ENCODE measurements around the gene TEX13D. TPM values are rescaled to one million over a fixed set of nuclear protein-coding genes. Genes with fewer than 3 reads are reported as not detected.
"Not testable (repeated sequence)": the region's sequence is repeated elsewhere in the genome, so short reads cannot be mapped to it uniquely, and the experiment has no call there.

TEX13D gene
- total RNA-seq (0.09 TPM), polyA plus RNA-seq (0.37 TPM)
- long read RNA-seq, donor 1, result 0 reads
- long read RNA-seq, donor 2, result 0 reads
- long read RNA-seq, donor 3, result 0 reads
- long read RNA-seq, donor 4, result 0 reads
- long read RNA-seq, donor 5, result 0 reads
- long read RNA-seq, donor 6, result 0 reads
- long read RNA-seq, donor 7, result 0 reads
- long read RNA-seq, donor 8, result 0 reads
- long read RNA-seq, donor 9, result 0 reads
- long read RNA-seq, donor 10, result 0 reads

DNA sequence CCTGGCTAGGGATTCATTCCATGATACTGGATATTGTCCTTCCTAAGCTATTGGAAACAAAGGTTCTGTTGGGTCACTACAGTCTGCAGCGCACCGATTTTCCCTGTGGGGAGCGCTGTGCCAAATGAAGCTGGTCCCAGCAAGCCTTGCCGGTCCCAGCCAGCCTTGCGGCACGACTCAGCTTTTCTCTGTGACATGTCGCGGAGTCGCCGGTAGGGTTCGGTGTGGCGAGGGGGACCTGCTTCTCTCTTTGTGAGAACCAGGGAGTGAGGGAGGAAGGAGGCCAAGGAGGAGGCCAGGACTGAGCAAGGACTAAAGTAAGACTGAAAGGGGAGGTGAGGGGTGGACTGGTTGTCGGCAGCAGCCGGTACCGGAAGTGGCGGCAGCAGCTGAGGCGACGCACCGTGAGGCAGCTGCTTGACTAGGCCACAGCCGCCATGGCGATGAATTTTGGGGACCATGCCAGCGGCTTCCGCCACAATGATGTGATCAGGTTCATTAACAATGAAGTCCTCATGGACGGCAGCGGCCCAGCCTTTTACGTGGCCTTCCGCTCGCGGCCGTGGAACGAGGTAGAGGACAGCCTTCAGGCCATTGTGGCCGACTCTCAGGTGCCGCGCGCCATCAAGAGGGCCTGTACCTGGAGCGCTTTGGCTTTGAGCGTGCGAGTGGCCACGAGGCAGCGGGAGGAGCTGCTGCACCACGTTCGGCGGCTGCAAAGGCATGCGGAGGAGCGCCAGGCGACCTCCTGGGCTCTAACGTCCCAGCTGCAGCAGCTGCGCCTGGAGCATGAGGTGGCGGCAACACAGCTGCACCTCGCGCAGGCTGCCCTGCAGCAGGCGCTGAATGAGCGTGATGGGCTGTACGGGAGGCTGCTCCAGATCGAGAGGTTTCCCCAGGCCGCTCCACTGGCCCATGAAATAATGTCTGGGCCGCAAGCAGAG is at the start of gene TEX13D:
Gene TEX13D, plus strand, starts transcription at position 180 of the 944 bp plus-strand sequence. Its CDS starts 258 bp downstream, at position 438.
- no peak for DNase-seq (ENCODE audit: low read depth in 6 of 9, low spot score in 9 of 9)
- peaks cover 3 to 19% of the 10 kb centered on the region in 2 donors for H3K4me1 ChIP-seq (ENCODE audit: control insufficient read depth in 2 of 2, insufficient read depth in 2 of 2, low read length in 2 of 2)
- no peak within 1 kb of the TSS for H3K27ac ChIP-seq (ENCODE audit: low read depth in 1 of 2, low read length in 1 of 2)
- H3K9me3 ChIP-seq (ENCODE audit: control insufficient read depth in 2 of 2, insufficient read depth in 1 of 2, low read length in 1 of 2), result peaks cover 0 to 8% of the 10 kb centered on the region in 2 donors
- no peaks in the 10 kb centered on the region for H3K36me3 ChIP-seq (ENCODE audit: control insufficient read depth in 2 of 2, insufficient read depth in 2 of 2, low read length in 1 of 2)
- no peak within 1 kb of the TSS for H3K4me3 ChIP-seq (ENCODE audit: low read length in 2 of 2)
- no peaks in the 10 kb centered on the region for H3K27me3 ChIP-seq (ENCODE audit: control insufficient read depth in 2 of 2, insufficient read depth in 1 of 2, low read length in 1 of 2)
- 94% methylated on average over 54 of the region's 57 CpGs for WGBS

DNA sequence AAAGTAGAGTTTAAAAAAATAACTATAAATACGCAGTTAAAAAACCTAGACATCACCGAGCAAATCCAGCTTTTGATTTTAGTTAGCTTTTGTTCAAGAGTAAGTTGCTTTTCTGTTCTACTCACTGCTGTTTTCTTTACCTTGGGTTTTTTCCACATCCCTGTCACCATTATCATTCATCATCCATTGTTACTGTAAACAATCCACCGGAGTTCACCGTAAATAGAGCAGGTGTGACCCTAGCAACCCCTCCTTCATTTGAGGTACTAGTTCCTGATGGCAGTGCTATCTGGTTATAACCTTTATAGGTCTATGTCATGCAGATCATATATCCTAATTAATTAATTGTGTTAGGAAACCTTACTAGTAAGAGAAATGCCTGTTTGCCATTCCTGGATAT is 43.0 kb upstream of the TEX13D start:
- no peaks in the 10 kb centered on the region for H3K27me3 ChIP-seq (ENCODE audit: control insufficient read depth in 2 of 2, insufficient read depth in 1 of 2, low read length in 1 of 2)
- H3K4me3 ChIP-seq (ENCODE audit: low read length in 2 of 2), result no peak overlapping the region
- H3K27ac ChIP-seq (ENCODE audit: low read depth in 1 of 2, low read length in 1 of 2), result no peak overlapping the region
- no peaks in the 10 kb centered on the region for H3K36me3 ChIP-seq (ENCODE audit: control insufficient read depth in 2 of 2, insufficient read depth in 2 of 2, low read length in 1 of 2)
- H3K9me3 ChIP-seq (ENCODE audit: control insufficient read depth in 2 of 2, insufficient read depth in 1 of 2, low read length in 1 of 2), result no peaks in the 10 kb centered on the region
- DNase-seq (ENCODE audit: low read depth in 6 of 9, low spot score in 9 of 9), result no peak
- H3K4me1 ChIP-seq (ENCODE audit: control insufficient read depth in 2 of 2, insufficient read depth in 2 of 2, low read length in 2 of 2), result no peaks in the 10 kb centered on the region
- 95% methylated on average over 4 of the region's 4 CpGs for WGBS

DNA sequence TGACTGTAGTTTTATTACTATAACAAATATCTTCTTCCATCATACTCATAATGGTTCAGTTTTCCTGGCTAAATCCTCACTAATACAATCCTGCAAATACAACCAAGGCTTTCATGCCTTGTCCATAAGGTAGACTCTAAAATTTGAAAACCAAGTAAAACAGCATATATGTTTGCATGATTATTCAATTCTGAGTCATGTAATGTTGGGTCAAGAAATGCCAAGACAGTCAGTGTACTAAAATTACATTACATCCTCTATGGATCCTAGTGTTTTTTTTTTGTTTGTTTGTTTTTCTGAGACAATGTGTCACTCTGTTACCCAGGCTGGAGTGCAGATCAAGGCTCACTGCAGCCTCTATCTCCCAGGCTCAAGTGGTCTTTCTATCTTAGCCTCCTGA is 38.6 kb upstream of the TEX13D start:
- H3K36me3 ChIP-seq (ENCODE audit: control insufficient read depth in 2 of 2, insufficient read depth in 2 of 2, low read length in 1 of 2), result no peaks in the 10 kb centered on the region
- no peaks in the 10 kb centered on the region for H3K9me3 ChIP-seq (ENCODE audit: control insufficient read depth in 2 of 2, insufficient read depth in 1 of 2, low read length in 1 of 2)
- no peaks in the 10 kb centered on the region for H3K4me1 ChIP-seq (ENCODE audit: control insufficient read depth in 2 of 2, insufficient read depth in 2 of 2, low read length in 2 of 2)
- H3K4me3 ChIP-seq (ENCODE audit: low read length in 2 of 2), result no peak overlapping the region
- DNase-seq (ENCODE audit: low read depth in 6 of 9, low spot score in 9 of 9), result no peak
- no peak overlapping the region for H3K27ac ChIP-seq (ENCODE audit: low read depth in 1 of 2, low read length in 1 of 2)
- no peaks in the 10 kb centered on the region for H3K27me3 ChIP-seq (ENCODE audit: control insufficient read depth in 2 of 2, insufficient read depth in 1 of 2, low read length in 1 of 2)

- H3K4me1 ChIP-seq (ENCODE audit: control insufficient read depth in 2 of 2, insufficient read depth in 2 of 2, low read length in 2 of 2); H3K4me3 ChIP-seq (ENCODE audit: low read length in 2 of 2); H3K27ac ChIP-seq (ENCODE audit: low read depth in 1 of 2, low read length in 1 of 2); DNase-seq (ENCODE audit: low read depth in 6 of 9, low spot score in 9 of 9); H3K27me3 ChIP-seq (ENCODE audit: control insufficient read depth in 2 of 2, insufficient read depth in 1 of 2, low read length in 1 of 2); H3K36me3 ChIP-seq (ENCODE audit: control insufficient read depth in 2 of 2, insufficient read depth in 2 of 2, low read length in 1 of 2); H3K9me3 ChIP-seq (ENCODE audit: control insufficient read depth in 2 of 2, insufficient read depth in 1 of 2, low read length in 1 of 2): not testable (repeated sequence)
- 97% methylated on average over 4 of the region's 4 CpGs for WGBS
Measured at GRCh38 chrX:124299323-124299722, 33.1 kb upstream of the TEX13D start.

DNA sequence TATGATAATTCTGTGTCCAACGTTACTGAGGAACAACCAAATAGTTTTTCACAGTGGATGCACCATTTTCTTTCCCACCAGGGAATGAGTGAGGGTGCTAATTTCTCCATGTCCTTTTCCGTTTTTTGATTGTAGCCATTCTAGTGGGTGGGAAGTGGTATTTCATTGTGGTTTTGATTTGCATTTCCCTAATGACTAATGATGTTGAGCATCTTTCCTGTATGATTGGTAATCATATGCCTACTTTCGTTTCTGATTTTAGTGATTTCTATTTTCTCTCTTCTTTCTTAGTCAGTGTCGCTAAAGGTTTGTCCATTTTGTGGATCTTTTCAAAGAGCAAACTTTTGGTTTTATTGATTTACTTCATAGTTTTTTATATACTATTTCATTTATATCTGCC is 32.1 kb upstream of the TEX13D start:
- no peaks in the 10 kb centered on the region for H3K4me1 ChIP-seq (ENCODE audit: control insufficient read depth in 2 of 2, insufficient read depth in 2 of 2, low read length in 2 of 2)
- WGBS, result 91% methylated on average over 4 of the region's 4 CpGs
- no peaks in the 10 kb centered on the region for H3K9me3 ChIP-seq (ENCODE audit: control insufficient read depth in 2 of 2, insufficient read depth in 1 of 2, low read length in 1 of 2)
- H3K27ac ChIP-seq (ENCODE audit: low read depth in 1 of 2, low read length in 1 of 2), result no peak overlapping the region
- DNase-seq (ENCODE audit: low read depth in 6 of 9, low spot score in 9 of 9), result no peak
- no peaks in the 10 kb centered on the region for H3K36me3 ChIP-seq (ENCODE audit: control insufficient read depth in 2 of 2, insufficient read depth in 2 of 2, low read length in 1 of 2)
- no peaks in the 10 kb centered on the region for H3K27me3 ChIP-seq (ENCODE audit: control insufficient read depth in 2 of 2, insufficient read depth in 1 of 2, low read length in 1 of 2)
- no peak overlapping the region for H3K4me3 ChIP-seq (ENCODE audit: low read length in 2 of 2)

DNA sequence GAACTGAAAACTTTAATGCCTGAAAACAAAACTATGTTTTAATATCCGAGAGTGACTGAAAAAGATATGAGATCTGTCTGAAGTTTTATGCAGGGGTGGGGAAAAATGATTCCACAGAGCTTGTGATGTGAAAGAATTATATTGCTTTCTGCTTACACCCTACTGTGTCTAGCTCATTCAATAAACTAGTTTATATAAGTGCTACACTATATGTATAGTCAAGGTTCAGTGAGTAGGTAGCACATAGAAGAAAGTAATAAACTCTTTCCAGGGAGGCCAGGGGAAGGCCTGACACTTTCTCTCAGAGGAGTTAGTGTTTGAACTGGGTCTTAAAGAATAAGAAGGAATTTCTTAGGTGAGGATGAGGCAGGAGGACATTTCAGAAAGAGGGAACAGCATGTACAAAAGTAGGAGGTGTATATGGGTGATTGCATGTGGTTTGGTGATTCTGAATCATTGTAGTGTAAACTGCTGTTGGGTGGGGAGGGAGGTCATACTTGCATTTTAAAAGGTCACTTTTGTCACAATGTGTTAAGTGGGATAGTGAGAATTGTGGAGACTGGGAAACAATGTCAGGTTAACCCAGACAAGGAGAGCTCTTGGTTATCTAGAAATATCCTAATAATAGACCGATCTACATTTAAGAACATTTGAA is 25.1 kb upstream of the TEX13D start:
- Histone ChIP-seq H3K4me3 (ENCODE audit: low read length in 2 of 2) (no peak overlapping the region), H3K4me1 (ENCODE audit: control insufficient read depth in 2 of 2, insufficient read depth in 2 of 2, low read length in 2 of 2) (no peaks in the 10 kb centered on the region), H3K9me3 (ENCODE audit: control insufficient read depth in 2 of 2, insufficient read depth in 1 of 2, low read length in 1 of 2) (no peaks in the 10 kb centered on the region), H3K27me3 (ENCODE audit: control insufficient read depth in 2 of 2, insufficient read depth in 1 of 2, low read length in 1 of 2) (no peaks in the 10 kb centered on the region), H3K27ac (ENCODE audit: low read depth in 1 of 2, low read length in 1 of 2) (no peak overlapping the region), H3K36me3 (ENCODE audit: control insufficient read depth in 2 of 2, insufficient read depth in 2 of 2, low read length in 1 of 2) (no peaks in the 10 kb centered on the region)
- 94% methylated on average over 2 of the region's 2 CpGs for WGBS
- DNase-seq (ENCODE audit: low read depth in 6 of 9, low spot score in 9 of 9), result no peak

DNA sequence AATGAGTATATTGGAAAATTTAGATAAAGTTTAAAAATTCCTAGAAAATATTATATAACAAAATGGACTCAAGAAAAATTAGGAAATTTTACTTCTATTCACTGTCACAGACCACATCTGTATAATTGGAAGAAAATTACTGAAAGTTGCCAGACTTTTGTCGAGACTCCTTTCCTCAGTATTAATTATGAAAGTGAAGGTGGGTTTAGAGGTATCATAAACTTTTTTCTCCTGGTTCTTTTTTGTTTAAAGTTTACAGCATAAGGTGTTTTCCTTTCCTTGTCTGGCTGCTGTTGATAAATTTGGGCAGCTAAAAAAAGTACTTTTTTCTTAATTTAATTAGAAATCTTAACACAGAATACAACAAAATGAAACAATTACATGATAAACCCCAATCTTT is 6.7 kb upstream of the TEX13D start:
- H3K4me3 ChIP-seq (ENCODE audit: low read length in 2 of 2), result no peak overlapping the region
- H3K9me3 ChIP-seq (ENCODE audit: control insufficient read depth in 2 of 2, insufficient read depth in 1 of 2, low read length in 1 of 2), result no peaks in the 10 kb centered on the region
- H3K4me1 ChIP-seq (ENCODE audit: control insufficient read depth in 2 of 2, insufficient read depth in 2 of 2, low read length in 2 of 2), result no peaks in the 10 kb centered on the region
- H3K27me3 ChIP-seq (ENCODE audit: control insufficient read depth in 2 of 2, insufficient read depth in 1 of 2, low read length in 1 of 2), result no peaks in the 10 kb centered on the region
- no peak overlapping the region for H3K27ac ChIP-seq (ENCODE audit: low read depth in 1 of 2, low read length in 1 of 2)
- H3K36me3 ChIP-seq (ENCODE audit: control insufficient read depth in 2 of 2, insufficient read depth in 2 of 2, low read length in 1 of 2), result no peaks in the 10 kb centered on the region
- DNase-seq (ENCODE audit: low read depth in 6 of 9, low spot score in 9 of 9), result no peak
- WGBS, result 46% methylated on average over 1 of the region's 1 CpG

GRCh38 chrX:124328765-124329164 is 3.7 kb upstream of the TEX13D start:
- H3K4me1 ChIP-seq (ENCODE audit: control insufficient read depth in 2 of 2, insufficient read depth in 2 of 2, low read length in 2 of 2), result peaks cover 0 to 6% of the 10 kb centered on the region in 2 donors
- no peaks in the 10 kb centered on the region for H3K27me3 ChIP-seq (ENCODE audit: control insufficient read depth in 2 of 2, insufficient read depth in 1 of 2, low read length in 1 of 2)
- H3K27ac ChIP-seq (ENCODE audit: low read depth in 1 of 2, low read length in 1 of 2), result no peak overlapping the region
- WGBS, result 100% methylated on average over 1 of the region's 1 CpG
- DNase-seq (ENCODE audit: low read depth in 6 of 9, low spot score in 9 of 9), result no peak
- no peaks in the 10 kb centered on the region for H3K36me3 ChIP-seq (ENCODE audit: control insufficient read depth in 2 of 2, insufficient read depth in 2 of 2, low read length in 1 of 2)
- no peak overlapping the region for H3K4me3 ChIP-seq (ENCODE audit: low read length in 2 of 2)
- peaks cover 0 to 8% of the 10 kb centered on the region in 2 donors for H3K9me3 ChIP-seq (ENCODE audit: control insufficient read depth in 2 of 2, insufficient read depth in 1 of 2, low read length in 1 of 2)

DNA sequence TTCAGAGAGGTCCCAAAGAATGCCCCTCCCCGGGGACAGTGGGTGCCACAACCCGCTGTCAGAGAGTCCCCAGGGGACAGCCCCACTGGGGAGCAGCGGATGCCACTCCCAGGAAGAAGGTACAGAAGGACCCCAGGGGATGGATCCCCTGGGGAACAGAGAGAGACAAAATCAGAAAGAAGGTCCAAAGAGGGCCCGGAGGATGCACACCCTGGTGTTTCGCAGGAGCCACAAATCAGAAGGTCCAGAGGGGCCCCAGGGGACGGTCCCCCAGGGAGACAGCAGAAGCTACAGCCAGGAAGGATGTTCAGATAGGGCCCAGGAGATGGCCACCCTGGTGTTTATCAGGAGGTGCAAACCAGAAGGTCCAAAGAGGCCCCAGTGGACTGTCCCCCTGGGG is 1.4 kb downstream of the TEX13D start:
- Histone ChIP-seq H3K36me3 (ENCODE audit: control insufficient read depth in 2 of 2, insufficient read depth in 2 of 2, low read length in 1 of 2) (no peaks in the 10 kb centered on the region), H3K4me3 (ENCODE audit: low read length in 2 of 2) (no peak overlapping the region), H3K9me3 (ENCODE audit: control insufficient read depth in 2 of 2, insufficient read depth in 1 of 2, low read length in 1 of 2) (peaks cover 0 to 8% of the 10 kb centered on the region in 2 donors), H3K27me3 (ENCODE audit: control insufficient read depth in 2 of 2, insufficient read depth in 1 of 2, low read length in 1 of 2) (no peaks in the 10 kb centered on the region), H3K27ac (ENCODE audit: low read depth in 1 of 2, low read length in 1 of 2) (no peak overlapping the region), H3K4me1 (ENCODE audit: control insufficient read depth in 2 of 2, insufficient read depth in 2 of 2, low read length in 2 of 2) (peaks cover 3 to 26% of the 10 kb centered on the region in 2 donors)
- 96% methylated on average over 6 of the region's 6 CpGs for WGBS
- DNase-seq (ENCODE audit: low read depth in 6 of 9, low spot score in 9 of 9), result no peak
